Pancreas (tissue), 10 donors: Measurements from ENCODE around the gene NAPG. TPM values are rescaled to one million over a fixed set of nuclear protein-coding genes. Genes with fewer than 3 reads are reported as not detected.
"Not testable (repeated sequence)": the region's sequence is repeated elsewhere in the genome, so short reads cannot be mapped to it uniquely, and the experiment has no call there.

ENCODE experiments used
- ATAC-seq, 4 donors: fragments of 200-7000 bp; cut with Tn5 transposase; one replicate each; pipeline versions ENCODE4 v1.8.0 to v1.9.1; 2020; ENCODE audit warnings: mild to moderate bottlenecking in 4 of 4, moderate library complexity in 4 of 4
- DNase-seq, 6 donors: peaks; one replicate each; pipeline ENCODE4 v3.0.0-alpha.2; 2020
- FAIRE-seq: peaks from 2 replicates; lab custom pipeline; 2012; peaks lifted over from hg19 to GRCh38; lab: Jason Lieb, UNC
- H3K27ac ChIP-seq, 4 donors: fragments of 200-600 bp; sonication (generic); 1 replicate in 3 of 4; 2 replicates in 1 of 4; pipeline versions ENCODE4 v1.5.0 to v1.8.0; 2020
- H3K27me3 ChIP-seq, 4 donors: fragments of 200-600 bp; one replicate each; pipeline ENCODE4 v1.8.0; 2021
- H3K36me3 ChIP-seq, 3 donors: fragments of 200-600 bp; sonication (generic) in 1 of 3; one replicate each; pipeline versions ENCODE4 v1.5.0 to v1.8.0; 2020 to 2021
- H3K4me1 ChIP-seq, 3 donors: fragments of 200-600 bp; one replicate each; pipeline ENCODE4 v1.8.0; 2021
- H3K4me3 ChIP-seq, 4 donors: fragments of 200-600 bp; sonication (generic) in 2 of 4; one replicate each; pipeline versions ENCODE4 v1.5.0 to v1.8.0; 2020 to 2021
- H3K9me3 ChIP-seq, 4 donors: fragments of 200-600 bp; one replicate each; pipeline ENCODE4 v1.8.0; 2021
- CTCF ChIP-seq, 4 donors: fragments of 200-600 bp; sonication (generic) in 3 of 4; IDR thresholded peaks; one replicate each; pipeline versions ENCODE4 v1.5.0 to v1.8.0; 2021; ENCODE audit warnings: antibody characterized with exemption in 4 of 4
- WGBS, 2 donors: extraction: QIAGEN DNeasy Blood & Tissue Kit; methylation state at CpG; one replicate each; pipeline ENCODE4 v1.1.7; 2013; 5-methylcytosine and 5-hydroxymethylcytosine counted together
- intact Hi-C, 3 donors: fragments of 100-400 bp; cut with DNase I; formaldehyde crosslinking; loops; one replicate each; pipeline versions ENCODE4 v1.11.1 to v1.14.2; 2022
- polyA plus RNA-seq, 2 donors: library from polyadenylated mRNA; stranded (reverse); fragments of 200-250 nt; gene quantifications; one replicate each; pipeline ENCODE4 v1.2.3, GENCODE V29; 2013
- total RNA-seq, 6 donors: library from RNA; stranded (reverse); fragmentation: NEBNext Ultra II Directional in 4 of 6; extraction: Animal tissue kit (Norgen Biotek cat#: 25700) in 4 of 6; gene quantifications; one replicate each; pipeline versions ENCODE4 v1.2.1 to v1.2.4, GENCODE V29; 2021 to 2023
- donor health status: healthy with polysubstance abuse.
- donor health status: DM: no; HTN: no; CAD: no; lungs with moderate emphysema.
- donor health status: DM: no; HTN: no; CAD: no.
- donor health status: control.
- donor health status: control.
- donor health status: Bipolar disorder and iron deficiency.
- donor health status: DM: yes; HTN: yes; CAD: no.
- donor health status: DM: no; HTN: no; CAD: no.
- donor health status: DM: no; HTN: no; CAD: no.
- donor health status: DM: yes; HTN: yes; CAD: no.

NAPG gene
- total and polyA plus RNA-seq, 8 donors: 7.1 to 21.2 (median 14.8) TPM

DNA sequence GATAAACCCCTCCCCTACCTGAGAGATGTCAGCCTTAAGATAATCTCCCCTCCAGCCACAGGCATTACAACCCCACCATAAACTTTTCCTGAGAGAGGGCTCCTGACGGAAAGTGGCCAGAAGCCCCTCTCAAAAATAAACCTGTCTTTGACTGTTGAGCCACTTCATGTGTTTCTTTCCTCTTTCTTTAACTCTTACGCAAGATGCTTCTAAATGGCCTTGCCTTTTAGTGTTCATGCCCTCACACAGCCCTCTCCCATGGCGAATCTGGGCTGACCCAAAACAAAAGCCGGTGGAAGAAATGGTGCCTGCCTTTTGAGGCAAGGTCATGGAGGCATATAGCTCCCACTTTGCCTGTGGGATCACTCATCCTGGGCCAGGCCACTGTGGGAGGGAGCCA, 54.4 kb downstream of the NAPG start:
- TF ChIP-seq CTCF (IDR thresholded peaks at IDR 0.05): no peak
- Histone ChIP-seq H3K27ac (no peak overlapping the region), H3K27me3 (no peaks in the 10 kb centered on the region), H3K36me3 (no peaks in the 10 kb centered on the region), H3K4me1 (no peaks in the 10 kb centered on the region), H3K4me3 (no peak overlapping the region), H3K9me3 (no peaks in the 10 kb centered on the region)
- ATAC-seq (no peak), DNase-seq (no peak), FAIRE-seq (no peak)
- 93 to 95% methylated on average over 4 of the region's 4 CpGs for WGBS, 2 donors
- intact Hi-C loops: no loop called here

- Histone ChIP-seq H3K27ac (no peak overlapping the region), H3K36me3 (no peaks in the 10 kb centered on the region), H3K9me3 (no peaks in the 10 kb centered on the region), H3K4me1 (no peaks in the 10 kb centered on the region), H3K27me3 (no peaks in the 10 kb centered on the region), H3K4me3 (no peak overlapping the region)
- ATAC-seq: no peak
- intact Hi-C loops: no loop called here
- TF ChIP-seq CTCF (IDR thresholded peaks at IDR 0.05): no peak
- 85 to 88% methylated on average over 1 of the region's 1 CpG for WGBS, 2 donors
- no peak for FAIRE-seq
- no peak for DNase-seq
These were observed 59.4 kb downstream of the NAPG start for GRCh38 chr18:10585260-10585659.

GRCh38 chr18:10588975-10589374, 63.1 kb downstream of the NAPG start:
- Histone ChIP-seq H3K4me3 (no peak overlapping the region), H3K27me3 (no peaks in the 10 kb centered on the region), H3K36me3 (no peaks in the 10 kb centered on the region), H3K27ac (no peak overlapping the region), H3K9me3 (no peaks in the 10 kb centered on the region), H3K4me1 (no peaks in the 10 kb centered on the region)
- DNase-seq (no peak), FAIRE-seq (no peak), ATAC-seq (no peak)
- intact Hi-C loops: no loop called here
- no peak for TF ChIP-seq CTCF (IDR thresholded peaks at IDR 0.05)
- WGBS, 2 donors: 92 to 95% methylated on average over 30 of the region's 30 CpGs

DNA sequence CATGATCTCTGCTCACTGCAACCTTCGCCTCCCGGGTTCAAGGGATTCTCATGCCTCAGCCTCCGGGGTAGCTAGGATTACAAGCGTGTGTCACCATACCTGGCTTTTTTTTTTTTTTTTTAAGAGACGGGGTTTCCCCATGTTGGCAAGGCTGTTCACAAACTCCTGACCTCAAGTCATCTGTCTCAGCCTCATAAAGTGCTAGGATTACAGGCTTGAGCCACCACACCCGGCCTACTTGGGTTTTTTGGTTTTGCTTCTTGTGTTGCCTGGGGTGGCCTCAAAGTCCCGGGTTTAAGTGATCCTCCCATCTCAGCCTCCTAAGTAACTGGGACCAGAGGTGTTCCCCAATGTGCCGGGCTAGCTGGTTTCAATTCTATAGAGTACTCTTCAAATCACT, 64.6 kb downstream of the NAPG start:
- WGBS, 2 donors: 87 to 95% methylated on average over 8 of the region's 8 CpGs
- ATAC-seq: no peak
- H3K27ac ChIP-seq: no peak overlapping the region
- H3K4me3 ChIP-seq: no peak overlapping the region
- intact Hi-C loops: no loop called here
- H3K36me3 ChIP-seq: no peaks in the 10 kb centered on the region
- H3K27me3 ChIP-seq: no peaks in the 10 kb centered on the region
- no peak for DNase-seq
- no peak for TF ChIP-seq CTCF (IDR thresholded peaks at IDR 0.05)
- H3K9me3 ChIP-seq: no peaks in the 10 kb centered on the region
- no peaks in the 10 kb centered on the region for H3K4me1 ChIP-seq
- FAIRE-seq: no peak

DNA sequence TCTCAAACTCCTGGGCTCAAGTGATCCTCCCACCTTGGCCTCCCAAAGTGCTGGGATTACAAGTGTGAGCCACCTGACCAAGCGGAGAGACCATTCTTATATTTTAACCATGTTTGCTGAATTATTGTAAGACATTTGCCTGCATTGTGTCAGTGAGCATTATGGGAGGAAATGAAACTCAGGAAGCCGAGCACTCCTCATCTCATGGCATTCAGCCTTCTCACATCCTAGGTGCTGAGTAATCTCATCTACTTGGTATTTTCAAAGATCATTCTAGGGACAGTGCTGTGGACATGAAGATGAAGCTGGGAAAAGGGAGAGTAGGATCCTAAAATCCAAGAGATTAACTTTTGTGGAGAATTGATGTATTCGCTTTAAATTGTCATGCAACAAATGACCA, 66.1 kb downstream of the NAPG start:
- 92 to 96% methylated on average over 3 of the region's 3 CpGs for WGBS, 2 donors
- TF ChIP-seq CTCF (IDR thresholded peaks at IDR 0.05): no peak
- FAIRE-seq (no peak), DNase-seq (no peak), ATAC-seq (peak in 1 of 4 donors; percentile 33)
- H3K36me3 ChIP-seq: no peaks in the 10 kb centered on the region
- no peaks in the 10 kb centered on the region for H3K9me3 ChIP-seq
- intact Hi-C loops: no loop called here
- H3K27me3 ChIP-seq: no peaks in the 10 kb centered on the region
- H3K4me3 ChIP-seq: no peak overlapping the region
- H3K4me1 ChIP-seq: no peaks in the 10 kb centered on the region
- no peak overlapping the region for H3K27ac ChIP-seq

- not testable (repeated sequence) for FAIRE-seq, H3K9me3 ChIP-seq
These were observed 67.7 kb downstream of the NAPG start for GRCh38 chr18:10593366-10594022.

DNA sequence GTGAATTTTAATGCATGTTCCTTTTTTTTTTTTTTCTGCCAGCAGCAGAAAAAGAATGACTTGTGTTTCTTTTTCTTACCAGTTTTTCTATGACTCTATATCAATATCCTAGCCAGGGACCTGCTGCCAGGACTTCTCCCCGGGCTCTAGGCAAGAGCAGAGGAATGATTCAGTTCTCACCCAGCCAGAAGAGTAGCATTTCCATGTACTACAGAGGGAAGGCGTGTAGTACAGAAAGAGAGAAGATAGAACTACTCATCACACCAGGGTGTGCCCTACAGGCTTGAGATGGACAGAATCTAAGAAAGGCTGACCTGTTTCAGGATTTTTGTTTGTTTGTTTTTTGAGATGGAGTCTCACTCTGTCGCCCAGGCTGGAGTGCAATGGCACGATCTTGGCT, 70.1 kb downstream of the NAPG start:
- DNase-seq, H3K27me3 ChIP-seq, H3K9me3 ChIP-seq, H3K27ac ChIP-seq, ATAC-seq, H3K36me3 ChIP-seq, H3K4me1 ChIP-seq, FAIRE-seq, H3K4me3 ChIP-seq, intact Hi-C loops: not testable (repeated sequence)
- WGBS, 2 donors: 53 to 82% methylated on average over 3 to 4 of the region's 4 CpGs

More at GRCh38 chr18:10593366-10594022, 67.7 kb downstream of the NAPG start:
- H3K27me3 ChIP-seq, H3K4me3 ChIP-seq, H3K4me1 ChIP-seq, intact Hi-C loops, H3K36me3 ChIP-seq, H3K27ac ChIP-seq: not testable (repeated sequence)
- peak in 2 of 4 donors; percentile 60 to 63 for ATAC-seq
- WGBS, 2 donors: 84 to 90% methylated on average over 5 of the region's 5 CpGs
- peak in 1 of 6 donors; percentile 18 for DNase-seq

GRCh38 chr18:10597695-10598094, 71.9 kb downstream of the NAPG start:
- H3K27me3 ChIP-seq, H3K36me3 ChIP-seq, DNase-seq, H3K4me3 ChIP-seq, H3K9me3 ChIP-seq, ATAC-seq, H3K4me1 ChIP-seq, intact Hi-C loops, H3K27ac ChIP-seq, FAIRE-seq: not testable (repeated sequence)
- 85 to 86% methylated on average over 4 of the region's 4 CpGs for WGBS, 2 donors
